CD4-positive, alpha-beta T cell treated with Interleukin-6 for 4 hours (primary cell): ENCODE data around the gene MTMR1.

Experiments
- DNase-seq: peaks from one replicate; pipeline ENCODE4 v3.0.0-alpha.2; 2020; ENCODE audit warnings: mixed read lengths

The MTMR1 gene

GRCh38 chrX:150763810-150764209, 70.6 kb downstream of the MTMR1 start:
- DNase-seq = no peak

DNA sequence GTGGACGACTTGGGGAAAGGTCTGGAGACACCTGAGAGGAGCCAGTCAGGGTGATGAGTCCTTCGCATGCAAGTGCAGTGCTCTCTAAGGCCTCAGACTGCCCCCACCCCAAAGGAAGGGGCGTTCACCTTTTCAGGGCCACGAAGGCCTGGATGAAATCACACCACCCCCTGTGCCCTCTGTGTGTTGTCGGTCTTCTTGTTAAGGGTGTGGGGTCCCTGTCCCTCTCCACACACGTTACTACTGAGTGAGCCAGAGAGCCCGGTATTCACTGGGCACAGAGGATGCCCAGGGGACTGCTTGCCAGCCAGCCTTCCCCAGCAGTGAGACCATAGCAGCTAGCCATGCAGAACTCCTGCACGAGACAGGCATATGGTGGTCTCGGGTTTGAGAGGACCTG, 72.0 kb downstream of the MTMR1 start:
- no peak for DNase-seq

- DNase-seq = no peak
Observed at GRCh38 chrX:150765782-150766350, 72.7 kb downstream of the MTMR1 start.

DNA sequence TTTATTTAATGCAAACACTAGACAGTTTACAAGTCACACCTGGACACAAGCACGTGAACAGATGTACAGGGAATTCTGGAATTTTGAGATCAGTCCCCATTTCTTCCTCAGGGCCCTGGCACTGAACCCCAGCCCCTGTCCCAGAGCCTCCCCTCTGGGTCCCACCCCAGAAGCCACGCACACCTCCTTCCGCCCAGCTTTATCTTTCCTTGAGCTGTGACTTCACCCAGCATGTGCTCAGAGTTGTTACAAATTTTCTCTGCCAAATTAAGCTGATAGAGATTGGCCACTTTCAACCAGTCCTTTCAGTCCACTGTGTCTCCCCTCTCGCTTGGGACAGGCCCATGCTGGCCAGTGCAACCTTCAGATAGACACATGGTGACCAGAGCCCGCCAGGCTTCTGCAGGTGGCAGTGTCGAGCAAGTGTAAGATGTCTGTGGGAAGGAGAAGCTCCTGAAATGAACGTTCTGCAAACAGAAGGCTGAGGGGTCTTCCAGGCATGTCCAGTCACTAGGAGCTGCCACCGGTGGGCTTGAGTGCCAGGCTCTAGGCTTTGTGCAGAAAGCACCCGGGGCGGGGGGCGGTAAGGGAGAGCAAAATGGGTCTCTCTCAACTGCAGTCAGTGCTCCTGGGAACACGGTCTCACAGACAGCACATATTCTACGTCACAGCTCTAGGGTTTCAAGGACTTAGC, 73.3 kb downstream of the MTMR1 start:
- DNase-seq = no peak

DNA sequence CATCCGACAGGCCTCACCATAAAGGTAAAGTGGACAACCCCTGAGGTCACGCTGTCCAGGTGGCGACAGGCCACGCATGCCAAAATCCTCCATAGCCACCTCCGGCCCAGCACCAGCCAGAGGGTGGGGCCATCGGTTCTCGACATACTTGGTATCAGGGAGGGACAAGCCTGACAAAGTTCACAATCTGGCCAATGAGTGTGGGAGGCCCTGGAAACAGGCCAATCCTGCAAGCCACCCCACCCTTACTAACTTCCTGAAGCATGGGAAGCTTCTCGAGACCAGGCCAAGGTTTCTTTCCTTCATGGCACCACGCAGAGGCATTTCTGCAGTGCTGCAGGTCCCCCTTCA, 73.8 kb downstream of the MTMR1 start:
- no peak for DNase-seq

DNA sequence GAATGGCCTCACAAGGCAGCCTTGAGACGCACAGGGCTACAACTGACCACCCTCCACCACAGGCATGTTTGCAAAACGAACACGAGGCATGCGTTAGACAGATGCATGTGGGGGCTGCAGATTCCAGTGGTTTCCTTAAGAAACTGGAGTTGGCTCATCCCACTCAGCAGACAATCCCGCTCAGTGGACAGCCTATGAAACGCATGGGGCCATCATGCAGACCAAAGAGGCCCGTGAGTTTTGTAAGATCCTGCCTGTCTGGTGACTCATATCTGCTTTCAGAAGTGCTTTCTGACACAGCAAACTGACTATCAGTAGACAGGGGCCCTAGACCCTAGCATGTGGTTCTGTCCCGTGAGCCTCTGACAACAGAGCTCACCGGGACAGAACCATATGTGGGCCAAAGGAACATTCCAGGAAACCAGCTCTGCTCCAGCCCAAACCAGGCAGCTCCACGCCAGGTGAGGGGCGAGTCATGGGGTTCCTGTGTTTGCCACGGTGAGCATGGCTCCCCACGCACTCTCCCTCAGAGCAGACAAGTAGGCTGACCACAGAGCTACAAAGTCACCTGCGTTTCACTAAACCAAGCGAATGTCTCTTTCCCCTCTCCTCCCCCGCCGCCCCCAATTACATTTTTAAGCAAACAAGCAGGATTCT, 74.4 kb downstream of the MTMR1 start:
- DNase-seq = no peak

- no peak for DNase-seq
Observed at GRCh38 chrX:150768132-150768485, 74.9 kb downstream of the MTMR1 start.

GRCh38 chrX:150768580-150769190, 75.5 kb downstream of the MTMR1 start:
- DNase-seq = no peak

DNA sequence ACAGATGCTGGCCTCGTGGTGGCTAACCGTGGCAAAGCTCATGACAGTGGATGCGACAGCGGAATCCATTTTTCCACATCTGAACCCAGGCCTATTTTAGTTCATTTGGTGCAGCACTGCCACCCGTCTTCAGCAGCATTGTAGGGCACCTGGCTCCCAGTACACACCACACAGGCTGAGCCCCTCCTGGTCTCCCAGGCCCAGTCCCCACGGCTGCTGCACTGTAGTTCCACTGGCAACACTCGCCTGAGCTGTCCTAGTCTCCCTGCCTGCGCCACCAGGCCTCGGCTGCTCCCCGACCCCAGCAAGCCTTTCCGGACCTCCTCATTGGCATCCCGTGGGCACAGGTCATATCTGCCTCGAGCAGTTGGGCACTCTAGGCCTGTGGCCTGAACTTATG, 76.2 kb downstream of the MTMR1 start:
- no peak for DNase-seq

GRCh38 chrX:150770623-150771022, 77.4 kb downstream of the MTMR1 start:
- DNase-seq = no peak

DNA sequence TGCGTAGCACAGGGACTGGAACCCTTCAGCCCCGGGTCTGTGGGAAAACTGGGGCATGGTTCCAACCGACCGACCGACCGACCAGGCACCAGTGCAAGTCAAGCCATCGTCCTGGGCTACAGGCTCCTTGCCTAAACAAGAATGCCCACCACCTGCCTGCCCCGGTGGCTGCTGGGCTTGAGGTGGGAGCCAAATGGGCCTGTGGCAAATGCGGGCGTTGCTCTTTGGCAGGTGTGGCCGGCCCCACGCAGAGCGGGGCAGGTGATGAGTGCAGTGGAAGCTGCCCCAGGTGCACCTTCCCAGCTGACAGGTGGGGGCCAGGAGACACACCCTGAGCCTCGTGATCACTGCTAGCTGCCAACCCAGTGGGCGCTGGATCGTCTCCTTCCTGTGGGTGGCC, 77.9 kb downstream of the MTMR1 start:
- DNase-seq = no peak

DNA sequence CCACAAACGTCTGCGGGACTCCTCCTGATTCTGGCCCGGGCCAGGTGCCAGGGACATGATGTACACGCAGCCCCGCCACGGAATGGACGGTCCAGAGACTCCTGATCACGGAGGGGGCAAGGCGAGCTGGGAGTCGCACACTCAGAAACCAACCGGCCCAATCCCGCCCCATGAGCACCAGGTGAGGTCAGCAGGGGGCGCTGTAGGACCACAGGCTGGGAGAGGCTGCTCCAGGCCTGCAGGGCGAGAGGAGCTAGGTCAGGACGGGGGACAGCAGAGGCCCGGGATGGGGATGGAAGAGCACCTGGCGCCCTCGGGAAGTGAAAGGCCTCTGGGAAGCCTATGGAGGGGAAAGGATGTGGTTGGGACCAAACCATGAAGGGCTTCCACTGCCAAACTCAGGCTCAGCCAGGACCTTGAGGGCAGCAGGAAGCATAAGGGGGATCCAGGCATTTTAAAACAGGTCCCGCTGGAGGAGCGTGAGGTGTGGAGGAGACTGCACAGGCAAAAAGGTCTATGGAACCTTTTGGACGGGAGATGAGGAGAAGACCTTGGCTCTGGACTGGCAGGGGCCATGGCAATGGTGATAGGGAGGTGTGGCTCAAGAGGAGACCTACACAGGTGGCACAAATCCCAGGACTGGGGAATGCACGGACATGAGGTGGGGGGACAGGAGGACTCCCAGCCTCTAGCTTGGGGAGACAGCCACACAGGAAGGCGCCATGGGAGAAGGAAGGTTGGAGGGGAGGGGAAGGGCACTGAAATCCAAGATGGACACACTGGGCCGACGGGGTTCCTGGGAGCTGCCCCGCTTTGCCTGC, 79.2 kb downstream of the MTMR1 start:
- peak; percentile 79 for DNase-seq

DNA sequence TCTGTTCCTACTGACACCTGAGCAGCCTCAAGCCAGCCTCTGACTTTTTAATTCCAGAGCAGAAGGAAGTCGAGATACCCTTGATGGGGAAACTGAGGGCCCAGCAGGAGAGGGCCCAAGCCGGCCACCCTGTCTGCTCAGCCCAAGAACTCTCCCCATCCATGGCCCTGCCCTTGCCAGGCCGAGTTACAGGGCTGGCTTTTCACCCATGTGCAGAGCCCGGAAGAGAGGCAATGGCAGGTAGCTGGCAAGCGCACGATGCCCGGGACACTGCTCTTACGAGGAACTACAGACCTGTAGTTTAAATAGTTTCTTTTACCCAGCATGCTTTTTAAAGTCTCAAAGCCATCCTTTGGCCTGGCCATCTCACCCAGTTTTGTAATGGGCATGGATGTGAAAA, 79.9 kb downstream of the MTMR1 start:
- DNase-seq = no peak

GRCh38 chrX:150773634-150774033, 80.4 kb downstream of the MTMR1 start:
- no peak for DNase-seq

- DNase-seq = no peak
Observed at GRCh38 chrX:150774798-150775568, 81.8 kb downstream of the MTMR1 start.

DNA sequence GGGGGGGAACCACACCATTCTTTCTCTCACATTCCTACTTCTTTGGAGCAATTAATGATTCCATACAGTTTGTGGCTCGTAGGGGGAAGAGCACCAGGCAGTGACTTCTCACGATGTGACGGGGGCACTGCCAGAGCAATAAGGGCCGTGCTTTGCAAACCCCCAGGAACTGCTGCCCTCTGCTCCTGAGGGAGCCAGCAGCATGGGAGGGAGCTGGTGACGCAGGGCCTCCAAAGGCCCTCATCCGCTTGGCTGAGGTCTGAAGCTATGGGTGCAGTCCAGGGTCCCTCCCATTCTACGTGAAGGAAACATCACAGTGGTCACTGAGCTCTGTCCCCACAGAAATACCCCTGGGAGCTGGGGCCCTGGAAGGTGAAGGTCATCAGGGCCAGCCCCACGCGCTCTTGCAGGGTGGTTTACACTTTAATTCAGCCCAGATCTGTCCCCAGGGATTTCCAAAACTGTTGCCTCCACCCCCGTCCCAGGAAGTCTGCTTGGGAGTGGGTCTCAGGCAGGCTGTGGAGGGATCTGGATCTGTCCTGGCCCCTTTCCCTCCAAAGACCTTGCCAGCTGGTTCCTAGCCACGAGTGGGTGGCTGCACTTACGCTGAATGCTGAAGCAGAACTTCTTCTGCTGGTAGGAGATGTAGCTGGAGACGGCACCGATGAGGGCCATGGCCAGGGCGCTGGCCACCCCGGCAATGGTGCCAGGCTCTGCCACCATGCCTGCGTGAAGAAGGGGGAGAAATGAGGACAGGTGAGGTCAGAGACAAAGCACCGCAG, 82.6 kb downstream of the MTMR1 start:
- DNase-seq = no peak

GRCh38 chrX:150777328-150777992, 84.3 kb downstream of the MTMR1 start:
- no peak for DNase-seq

DNA sequence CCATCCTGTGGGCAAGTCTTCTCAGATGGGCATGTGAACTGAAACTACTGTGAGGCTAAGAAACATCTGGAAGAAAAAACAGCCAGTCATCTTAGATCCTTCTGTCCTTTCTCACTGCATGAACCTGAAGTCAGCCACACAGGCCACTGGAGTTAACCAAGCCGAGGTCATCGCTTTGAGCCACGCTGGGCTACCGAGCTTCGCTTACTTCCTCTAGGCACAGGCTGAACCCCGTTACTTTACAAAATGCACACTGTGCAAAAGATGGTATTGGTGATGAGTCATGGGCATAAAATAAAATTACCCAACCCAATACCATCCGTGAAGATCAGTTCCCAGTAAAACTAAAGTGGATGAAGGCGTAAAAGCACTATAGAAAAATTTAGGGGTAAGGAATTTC, 86.2 kb downstream of the MTMR1 start:
- no peak for DNase-seq

- DNase-seq = no peak
Observed at GRCh38 chrX:150781677-150782076, 88.5 kb downstream of the MTMR1 start.

GRCh38 chrX:150790021-150790420, 96.8 kb downstream of the MTMR1 start:
- DNase-seq = no peak

DNA sequence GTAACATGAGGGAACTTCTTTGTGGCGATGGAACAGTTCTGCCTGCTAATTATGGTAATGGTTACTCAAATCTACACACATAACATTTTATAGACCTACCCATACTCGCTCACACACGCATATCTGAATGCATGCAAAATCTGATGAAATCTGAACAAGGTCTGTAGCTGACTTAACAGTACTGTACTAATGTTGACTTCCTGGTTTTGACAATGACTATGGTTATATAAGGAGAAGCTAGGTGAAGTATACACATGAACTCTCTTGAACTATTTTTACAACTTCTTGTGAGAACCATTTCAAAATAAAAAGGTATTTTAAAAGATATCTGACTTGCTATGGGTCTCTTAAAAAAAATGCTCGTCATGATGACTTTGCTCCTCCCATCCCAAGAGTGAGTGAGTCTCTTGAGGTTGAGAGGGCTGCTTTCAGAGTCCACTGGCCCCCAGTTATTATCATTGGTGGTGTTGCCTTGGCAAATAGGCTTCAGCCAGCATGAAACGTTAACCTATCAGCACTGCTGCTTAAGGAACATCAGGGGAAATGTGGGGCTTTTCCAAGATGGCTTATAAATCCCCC, 99.8 kb downstream of the MTMR1 start:
- no peak for DNase-seq
